ENCODE data around the gene OOSP3.

DNA sequence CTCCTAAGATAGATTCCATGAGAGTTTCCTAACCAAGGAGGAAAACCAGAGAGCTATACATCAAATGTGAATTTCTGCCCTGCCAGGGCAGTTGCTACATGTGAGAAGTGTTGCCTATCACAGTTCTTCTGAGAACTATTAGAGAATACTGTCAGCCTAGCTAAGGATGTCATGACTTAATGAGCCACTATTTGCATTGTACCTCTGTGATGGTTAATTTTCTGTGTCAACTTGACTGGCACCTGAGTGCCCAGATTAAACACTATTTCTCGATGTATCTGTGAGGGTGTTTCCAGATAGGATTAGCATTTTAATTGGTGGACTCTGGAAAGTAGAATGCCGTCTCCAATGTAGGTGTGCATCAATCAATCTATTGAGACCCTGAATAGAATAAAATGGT is 10.6 kb upstream of the OOSP3 start:
- no peak for TF ChIP-seq EZH2 (IDR thresholded peaks at IDR 0.05; ENCODE audit: borderline replicate concordance, low read depth, low read length, severe bottlenecking)
- TF ChIP-seq, protein P1, sequence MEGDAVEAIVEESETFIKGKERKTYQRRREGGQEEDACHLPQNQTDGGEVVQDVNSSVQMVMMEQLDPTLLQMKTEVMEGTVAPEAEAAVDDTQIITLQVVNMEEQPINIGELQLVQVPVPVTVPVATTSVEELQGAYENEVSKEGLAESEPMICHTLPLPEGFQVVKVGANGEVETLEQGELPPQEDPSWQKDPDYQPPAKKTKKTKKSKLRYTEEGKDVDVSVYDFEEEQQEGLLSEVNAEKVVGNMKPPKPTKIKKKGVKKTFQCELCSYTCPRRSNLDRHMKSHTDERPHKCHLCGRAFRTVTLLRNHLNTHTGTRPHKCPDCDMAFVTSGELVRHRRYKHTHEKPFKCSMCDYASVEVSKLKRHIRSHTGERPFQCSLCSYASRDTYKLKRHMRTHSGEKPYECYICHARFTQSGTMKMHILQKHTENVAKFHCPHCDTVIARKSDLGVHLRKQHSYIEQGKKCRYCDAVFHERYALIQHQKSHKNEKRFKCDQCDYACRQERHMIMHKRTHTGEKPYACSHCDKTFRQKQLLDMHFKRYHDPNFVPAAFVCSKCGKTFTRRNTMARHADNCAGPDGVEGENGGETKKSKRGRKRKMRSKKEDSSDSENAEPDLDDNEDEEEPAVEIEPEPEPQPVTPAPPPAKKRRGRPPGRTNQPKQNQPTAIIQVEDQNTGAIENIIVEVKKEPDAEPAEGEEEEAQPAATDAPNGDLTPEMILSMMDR (IDR thresholded peaks at IDR 0.05; ENCODE audit: borderline replicate concordance, extremely low read depth, low read length, poor library complexity, severe bottlenecking): no peak

Measured in DND-41 (cell line).